Activated T-helper 1 cell treated with anti-CD3 and anti-CD28 coated beads, Interleukin-12 subunit alpha, Interleukin-12 subunit beta, Interleukin-2, Interleukin-4 antibody, amounts not matched to agents 30 ng/mL and 10 ng/mL and 1 ng/mL, durations not matched to agents 14 hours and 24 hours and 36 hours (primary cell): ENCODE measurements around the gene NTN1. TPM values are rescaled to one million over a fixed set of nuclear protein-coding genes. Genes with fewer than 3 reads are reported as not detected.
A peak's percentile ranks its signal among the peaks of the same experiment; 100 is the strongest.

Experiments used
- DNase-seq: peaks from one replicate; pipeline ENCODE4 v3.0.0; 2021; ENCODE audit warnings: low spot score
- H3K27ac Mint-ChIP-seq: one replicate; pipeline ENCODE4 v1.8.0; 2021; ENCODE audit warnings: mild to moderate bottlenecking, mixed read lengths
- H3K27me3 Mint-ChIP-seq: one replicate; pipeline ENCODE4 v1.8.0; 2022; ENCODE audit warnings: mild to moderate bottlenecking, moderate library complexity, mixed read lengths; ENCODE audit not compliant: insufficient read depth
- H3K36me3 Mint-ChIP-seq: one replicate; pipeline ENCODE4 v1.8.0; 2021; ENCODE audit warnings: low read depth, mixed read lengths
- H3K4me1 Mint-ChIP-seq: one replicate; pipeline ENCODE4 v1.8.0; 2021; ENCODE audit warnings: low read depth, mixed read lengths
- H3K4me3 Mint-ChIP-seq: one replicate; pipeline ENCODE4 v1.8.0; 2021; ENCODE audit warnings: mild to moderate bottlenecking, moderate library complexity, mixed read lengths
- H3K9me3 Mint-ChIP-seq: one replicate; pipeline ENCODE4 v1.8.0; 2021; ENCODE audit warnings: mixed read lengths
- intact Hi-C: fragments of 100-400 bp; cut with micrococcal nuclease; formaldehyde crosslinking; loops from one replicate; pipeline ENCODE4 v1.15.1; 2024
- total RNA-seq: library from RNA; stranded (reverse); gene quantifications from 2 replicates; pipeline ENCODE4 v1.2.3, GENCODE V29; 2022

NTN1 gene
- total RNA-seq, 1 donor from 2014 or later: 0.34 TPM

DNA sequence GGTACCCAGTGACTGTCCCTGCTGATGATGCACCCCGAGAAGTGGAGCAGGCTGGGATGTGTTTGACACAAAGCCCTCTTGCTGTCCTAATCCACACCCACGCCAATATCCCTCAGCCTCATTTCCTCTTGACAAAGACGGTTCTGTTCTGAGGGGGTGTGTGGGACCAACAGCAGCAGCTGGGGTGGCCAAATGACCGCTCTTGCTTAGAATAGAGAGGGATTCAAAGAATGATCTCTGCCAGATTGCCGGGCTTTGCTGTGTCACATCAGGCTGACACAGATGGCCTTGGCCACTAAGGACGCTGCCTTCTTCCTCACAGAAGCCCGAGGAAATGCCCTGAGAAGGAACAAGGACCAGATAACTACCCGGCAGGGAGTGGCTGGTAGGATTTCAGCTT is 250.7 kb downstream of the NTN1 start:
- Mint-ChIP-seq H3K4me3 (no peak overlapping the region), H3K36me3 (no peaks in the 10 kb centered on the region), H3K27me3 (no peaks in the 10 kb centered on the region), H3K9me3 (no peaks in the 10 kb centered on the region), H3K27ac (no peak overlapping the region), H3K4me1 (peaks cover 18% of the 10 kb centered on the region)
- no peak for DNase-seq
- intact Hi-C loops: loop anchor here (5.0 kb wide), 1 partner anchor 35 kb away; no protein-coding TSS in a partner anchor

DNA sequence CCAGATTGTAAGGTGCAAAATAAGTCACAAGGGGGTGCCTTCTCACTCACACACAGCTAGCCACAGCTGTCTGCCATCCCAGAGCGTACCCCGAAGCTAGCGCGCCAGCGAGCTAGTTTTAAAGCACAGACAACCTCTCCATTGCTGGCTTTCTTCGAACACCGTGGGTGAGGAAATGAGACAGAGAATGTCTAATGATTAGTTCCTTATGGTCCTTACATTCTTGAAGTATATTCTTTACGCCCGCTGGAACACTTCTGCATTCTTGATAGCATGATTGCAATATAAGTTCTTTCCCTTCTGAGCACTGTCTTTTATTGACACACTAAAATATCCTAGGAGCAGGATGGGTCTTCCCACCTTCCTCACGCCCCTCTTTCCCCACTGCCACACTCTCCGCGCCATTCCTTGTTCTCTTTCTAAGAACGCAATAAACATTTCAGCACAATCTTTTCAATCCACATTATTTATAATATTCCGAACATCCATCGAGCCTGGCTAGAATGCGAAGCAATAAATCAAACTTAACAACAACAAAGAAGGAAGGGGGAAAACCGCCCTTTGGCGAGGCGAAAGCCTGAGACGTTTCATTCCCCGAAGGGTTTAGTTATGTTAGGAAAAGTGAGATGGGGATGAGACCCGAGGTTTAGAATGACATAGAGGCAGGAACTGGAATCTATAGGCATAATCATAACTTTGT is 251.3 kb downstream of the NTN1 start:
- peaks cover 18% of the 10 kb centered on the region for H3K4me1 Mint-ChIP-seq
- no peaks in the 10 kb centered on the region for H3K9me3 Mint-ChIP-seq
- no peak for DNase-seq
- no peak overlapping the region for H3K4me3 Mint-ChIP-seq
- no peaks in the 10 kb centered on the region for H3K27me3 Mint-ChIP-seq
- no peak overlapping the region for H3K27ac Mint-ChIP-seq
- intact Hi-C loops: loop anchor here (5.0 kb wide), 1 partner anchor 35 kb away; no protein-coding TSS in a partner anchor
- no peaks in the 10 kb centered on the region for H3K36me3 Mint-ChIP-seq

DNA sequence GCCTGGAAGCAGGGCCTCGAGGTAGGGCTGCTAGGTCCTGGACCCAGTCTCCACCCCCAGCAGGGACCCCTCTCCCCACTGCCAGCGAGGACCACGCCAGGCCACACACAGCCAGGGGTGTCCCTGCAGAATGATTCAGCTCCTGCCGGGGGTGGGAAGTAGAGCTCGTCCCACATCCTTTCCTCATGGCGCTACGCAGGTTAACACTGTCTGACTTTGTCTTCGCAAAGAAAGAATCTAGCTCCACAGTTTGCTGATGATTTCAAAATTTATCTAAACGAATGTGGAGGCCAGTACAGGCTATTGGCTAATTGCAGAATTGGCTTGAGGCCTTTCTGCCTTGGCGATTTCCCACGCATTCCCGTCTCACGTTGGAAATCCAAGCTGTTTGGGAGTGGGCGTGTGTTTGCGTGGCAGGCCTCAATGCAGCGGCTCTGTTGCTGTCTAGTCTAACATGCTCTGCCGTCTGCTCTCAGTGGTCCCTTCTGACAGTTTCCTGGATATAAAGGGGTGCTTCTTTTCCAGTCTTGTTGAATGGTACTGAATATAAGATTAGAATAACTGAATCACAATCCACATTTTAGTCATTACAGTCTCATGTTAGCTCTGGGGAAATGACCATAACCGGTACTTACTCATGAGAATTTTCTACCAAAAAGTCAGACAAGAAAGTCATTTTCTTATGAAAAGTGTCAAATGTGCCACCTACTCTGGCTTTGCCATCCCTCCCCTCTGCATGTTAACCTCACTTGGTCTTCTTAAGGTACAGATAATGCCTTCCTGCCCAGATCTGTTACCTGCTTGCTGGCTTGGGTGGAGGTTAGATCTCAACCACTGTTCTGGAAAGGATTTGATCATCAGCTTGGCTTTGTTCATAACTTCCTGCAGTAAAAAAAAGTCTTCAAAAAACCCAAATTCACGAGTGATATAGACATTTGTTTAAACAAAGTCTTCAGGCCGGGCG is 252.4 kb downstream of the NTN1 start:
- intact Hi-C loops: loop anchor here (1.0 to 5.0 kb wide), 3 partner anchors 17 to 36 kb away; no protein-coding TSS in a partner anchor
- Mint-ChIP-seq H3K27me3 (no peaks in the 10 kb centered on the region), H3K9me3 (no peaks in the 10 kb centered on the region), H3K4me1 (peaks cover 18% of the 10 kb centered on the region), H3K27ac (peak overlapping the region; percentile 77), H3K36me3 (no peaks in the 10 kb centered on the region), H3K4me3 (peak overlapping the region; percentile 17)
- no peak for DNase-seq

DNA sequence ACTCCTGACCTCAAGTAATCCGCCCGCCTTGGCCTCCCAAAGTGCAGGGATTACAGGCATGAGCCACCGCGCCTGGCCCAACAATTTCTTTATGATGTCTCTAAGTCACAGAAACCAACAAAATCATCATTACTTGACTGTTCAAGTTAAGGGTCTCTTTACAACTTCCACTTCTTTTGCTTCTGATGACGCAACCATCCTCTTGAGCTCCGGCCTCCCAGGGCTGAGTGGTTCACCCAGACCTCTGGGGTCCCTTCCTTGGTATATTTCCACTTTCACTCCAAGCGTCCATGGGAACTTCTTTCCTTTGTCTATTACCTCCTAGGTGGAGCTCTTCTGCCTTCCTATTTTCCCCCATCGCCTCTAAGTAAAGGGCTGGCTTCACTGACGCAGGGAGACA is 253.7 kb downstream of the NTN1 start:
- Mint-ChIP-seq H3K27me3 (no peaks in the 10 kb centered on the region), H3K4me3 (no peak overlapping the region), H3K4me1 (peaks cover 18% of the 10 kb centered on the region), H3K9me3 (no peaks in the 10 kb centered on the region), H3K27ac (peak overlapping the region; percentile 25), H3K36me3 (no peaks in the 10 kb centered on the region)
- DNase-seq: no peak
- intact Hi-C loops: loop anchor here (1.0 to 5.0 kb wide), 3 partner anchors 15 to 38 kb away; no protein-coding TSS in a partner anchor

DNA sequence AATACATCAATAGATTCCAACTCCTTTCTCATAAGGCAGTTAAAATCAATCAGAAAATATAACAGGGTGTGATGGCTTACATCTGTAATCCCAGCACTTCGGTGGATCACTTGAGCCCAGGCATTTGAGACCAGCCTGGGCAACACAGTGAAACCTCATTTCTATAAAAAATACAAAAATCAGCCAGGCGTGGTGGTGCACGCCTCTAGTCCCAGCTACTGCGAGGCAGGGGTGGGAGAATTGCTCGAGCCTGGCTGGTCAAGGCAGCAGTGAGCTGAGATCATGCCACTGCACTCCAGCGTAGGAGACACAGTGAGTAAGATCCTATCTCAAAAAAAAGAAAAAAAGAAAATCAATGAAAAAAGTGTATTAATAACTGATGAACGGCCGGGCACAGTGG is 258.6 kb downstream of the NTN1 start:
- H3K36me3 Mint-ChIP-seq: no peaks in the 10 kb centered on the region
- intact Hi-C loops: no loop called here
- H3K27me3 Mint-ChIP-seq: no peaks in the 10 kb centered on the region
- no peaks in the 10 kb centered on the region for H3K4me1 Mint-ChIP-seq
- H3K27ac Mint-ChIP-seq: no peak overlapping the region
- DNase-seq: no peak
- no peaks in the 10 kb centered on the region for H3K9me3 Mint-ChIP-seq
- H3K4me3 Mint-ChIP-seq: no peak overlapping the region

DNA sequence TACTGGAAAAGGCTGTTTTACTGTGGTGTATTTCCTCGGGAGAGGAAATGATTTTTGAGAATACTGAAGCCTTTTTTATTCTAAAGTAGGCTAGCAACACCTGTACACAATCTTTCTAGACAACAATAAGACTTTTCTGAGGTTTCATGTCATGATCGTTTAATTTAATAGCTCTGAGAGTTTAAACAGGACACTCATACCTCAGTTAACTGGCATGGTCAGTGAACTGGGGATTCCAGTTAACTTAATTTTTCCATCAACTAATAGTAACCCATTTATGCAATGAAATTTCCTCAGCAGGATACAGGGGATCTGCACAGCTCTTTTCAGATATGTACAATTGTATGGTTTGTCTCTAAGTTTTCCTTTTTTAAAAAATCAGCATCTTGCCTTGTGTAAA is 262.6 kb downstream of the NTN1 start:
- Mint-ChIP-seq H3K27ac (no peak overlapping the region), H3K4me3 (no peak overlapping the region), H3K4me1 (peaks cover 5% of the 10 kb centered on the region), H3K27me3 (no peaks in the 10 kb centered on the region), H3K9me3 (no peaks in the 10 kb centered on the region), H3K36me3 (no peaks in the 10 kb centered on the region)
- intact Hi-C loops: no loop called here
- no peak for DNase-seq

DNA sequence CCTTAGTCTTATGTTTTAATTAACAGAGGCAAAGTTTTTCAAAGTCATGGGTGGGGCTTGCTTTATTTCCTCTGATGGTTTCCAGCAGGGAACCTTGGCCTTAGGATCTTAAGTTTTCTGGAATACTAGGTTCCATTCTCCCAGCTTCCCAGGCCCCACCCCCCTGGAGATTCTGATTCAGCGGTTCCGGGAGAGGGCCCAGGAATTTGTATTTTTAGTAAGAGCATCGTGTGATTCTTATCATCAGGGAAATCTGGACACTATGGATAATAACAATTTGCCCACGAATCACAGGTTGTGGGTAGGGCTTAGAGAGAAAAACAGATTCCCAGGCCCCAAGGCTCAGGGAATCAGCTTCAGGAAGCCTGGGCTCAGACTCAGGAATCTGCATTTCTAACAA is 263.6 kb downstream of the NTN1 start:
- H3K27me3 Mint-ChIP-seq: no peaks in the 10 kb centered on the region
- no peak overlapping the region for H3K27ac Mint-ChIP-seq
- H3K36me3 Mint-ChIP-seq: no peaks in the 10 kb centered on the region
- no peaks in the 10 kb centered on the region for H3K9me3 Mint-ChIP-seq
- intact Hi-C loops: no loop called here
- H3K4me3 Mint-ChIP-seq: no peak overlapping the region
- peaks cover 14% of the 10 kb centered on the region for H3K4me1 Mint-ChIP-seq
- no peak for DNase-seq

DNA sequence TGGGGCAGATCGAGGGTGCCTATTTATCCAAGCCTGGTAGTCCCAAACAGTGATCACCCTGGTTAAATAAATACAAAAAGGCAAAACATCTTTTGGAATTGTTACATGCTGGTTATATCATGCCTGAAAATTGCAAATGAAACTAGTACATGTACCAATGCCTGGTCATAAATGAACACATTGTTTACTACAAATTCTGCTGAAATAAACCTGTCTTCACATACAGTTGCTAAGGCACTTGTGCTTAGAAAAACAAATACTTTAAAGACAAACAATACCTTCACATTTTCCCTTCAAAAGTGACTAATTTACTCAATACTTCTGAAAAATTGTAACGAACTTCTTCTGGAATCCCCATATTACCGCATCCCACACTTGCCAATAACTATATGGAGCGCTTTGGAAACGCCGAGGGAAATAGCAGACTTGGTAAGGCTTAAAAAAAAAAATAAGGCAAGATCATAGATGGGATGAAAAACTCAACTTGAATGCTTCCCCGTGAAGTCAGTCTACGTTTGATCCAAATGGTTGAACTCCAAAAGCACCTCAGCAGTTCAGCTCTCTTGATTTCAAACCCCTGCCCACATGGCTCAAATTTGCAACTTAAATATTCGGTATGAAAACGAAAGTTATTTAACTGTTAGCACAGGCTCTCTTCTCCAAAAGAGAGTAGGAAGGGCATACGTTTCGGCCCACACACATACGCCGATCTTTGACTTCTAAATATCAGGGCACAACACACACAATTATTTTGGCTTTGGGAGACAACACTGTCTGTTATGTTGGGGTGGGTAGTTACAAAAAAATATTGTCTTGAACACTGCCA is 264.5 kb downstream of the NTN1 start:
- no peak for DNase-seq
- Mint-ChIP-seq H3K36me3 (no peaks in the 10 kb centered on the region), H3K4me1 (peaks cover 22% of the 10 kb centered on the region), H3K9me3 (no peaks in the 10 kb centered on the region), H3K4me3 (no peak overlapping the region), H3K27ac (no peak overlapping the region), H3K27me3 (no peaks in the 10 kb centered on the region)
- intact Hi-C loops: no loop called here

DNA sequence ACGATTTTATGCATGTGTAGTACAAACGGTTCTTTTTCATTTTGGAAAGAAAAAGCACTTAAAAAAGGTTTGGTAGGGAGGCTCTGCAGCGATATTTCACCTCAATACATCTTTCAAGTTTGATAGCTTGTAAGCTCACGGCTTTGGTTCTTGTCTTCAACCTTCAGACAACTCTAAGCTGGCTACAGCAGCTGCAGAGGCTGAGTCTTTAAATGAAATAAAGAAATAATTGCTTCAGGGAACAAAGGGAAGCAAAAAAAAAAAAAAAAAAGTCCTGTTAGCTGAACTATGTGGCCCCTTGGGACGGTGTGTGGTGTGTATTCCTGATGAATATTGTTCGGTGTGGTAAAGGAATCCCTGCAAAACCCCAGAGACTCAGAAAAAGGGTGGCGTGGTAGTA is 265.1 kb downstream of the NTN1 start:
- Mint-ChIP-seq H3K36me3 (no peaks in the 10 kb centered on the region), H3K9me3 (no peaks in the 10 kb centered on the region), H3K4me1 (peaks cover 22% of the 10 kb centered on the region), H3K27ac (no peak overlapping the region), H3K4me3 (no peak overlapping the region), H3K27me3 (no peaks in the 10 kb centered on the region)
- intact Hi-C loops: no loop called here
- DNase-seq: no peak

DNA sequence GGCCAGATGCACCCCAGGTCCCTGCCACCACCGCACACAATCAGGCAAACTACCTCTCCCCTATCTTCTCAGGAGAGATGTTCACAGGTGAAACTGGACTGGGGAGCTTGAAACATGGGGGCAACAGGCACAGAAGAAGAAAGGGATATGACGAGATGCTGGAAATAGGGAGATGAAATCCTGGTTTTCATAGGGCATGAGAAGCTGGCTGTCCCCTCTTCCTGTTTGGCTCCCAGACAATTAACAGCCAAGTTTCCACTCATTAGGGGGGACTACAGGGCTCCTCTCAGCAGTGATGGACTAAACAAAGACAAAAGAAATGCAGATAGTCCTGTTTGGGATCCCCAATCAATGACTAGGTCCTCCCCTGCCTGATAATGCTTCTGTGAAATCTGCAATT is 266.0 kb downstream of the NTN1 start:
- H3K9me3 Mint-ChIP-seq: no peaks in the 10 kb centered on the region
- H3K4me3 Mint-ChIP-seq: no peak overlapping the region
- no peak overlapping the region for H3K27ac Mint-ChIP-seq
- H3K36me3 Mint-ChIP-seq: no peaks in the 10 kb centered on the region
- intact Hi-C loops: no loop called here
- peaks cover 2% of the 10 kb centered on the region for H3K27me3 Mint-ChIP-seq
- DNase-seq: no peak
- H3K4me1 Mint-ChIP-seq: peaks cover 22% of the 10 kb centered on the region

DNA sequence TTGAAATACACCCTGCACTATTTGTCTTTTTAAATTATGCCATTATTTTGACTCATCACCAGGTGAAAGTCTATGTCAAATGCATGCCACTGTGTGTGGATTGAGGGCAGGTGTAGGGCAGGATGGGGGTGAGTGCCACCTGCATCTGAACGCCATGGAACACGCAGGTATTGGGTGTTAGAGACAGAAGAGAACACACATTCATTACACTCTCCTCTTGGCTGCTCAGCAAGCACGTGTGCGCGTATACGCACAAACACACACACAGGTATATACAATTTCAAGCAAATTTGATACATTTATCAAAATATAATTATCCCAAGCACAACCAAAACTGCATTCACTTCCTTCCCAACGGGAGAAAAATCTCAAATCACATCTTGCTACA is 268.9 kb downstream of the NTN1 start:
- Mint-ChIP-seq H3K27ac (peak overlapping the region; percentile 46), H3K9me3 (no peaks in the 10 kb centered on the region), H3K4me3 (no peak overlapping the region), H3K27me3 (peaks cover 2% of the 10 kb centered on the region), H3K4me1 (peaks cover 22% of the 10 kb centered on the region), H3K36me3 (no peaks in the 10 kb centered on the region)
- DNase-seq: no peak
- intact Hi-C loops: loop anchor here (1.0 to 10.0 kb wide), 7 partner anchors 16 to 265 kb away; partner anchors contain the start of gene NTN1

DNA sequence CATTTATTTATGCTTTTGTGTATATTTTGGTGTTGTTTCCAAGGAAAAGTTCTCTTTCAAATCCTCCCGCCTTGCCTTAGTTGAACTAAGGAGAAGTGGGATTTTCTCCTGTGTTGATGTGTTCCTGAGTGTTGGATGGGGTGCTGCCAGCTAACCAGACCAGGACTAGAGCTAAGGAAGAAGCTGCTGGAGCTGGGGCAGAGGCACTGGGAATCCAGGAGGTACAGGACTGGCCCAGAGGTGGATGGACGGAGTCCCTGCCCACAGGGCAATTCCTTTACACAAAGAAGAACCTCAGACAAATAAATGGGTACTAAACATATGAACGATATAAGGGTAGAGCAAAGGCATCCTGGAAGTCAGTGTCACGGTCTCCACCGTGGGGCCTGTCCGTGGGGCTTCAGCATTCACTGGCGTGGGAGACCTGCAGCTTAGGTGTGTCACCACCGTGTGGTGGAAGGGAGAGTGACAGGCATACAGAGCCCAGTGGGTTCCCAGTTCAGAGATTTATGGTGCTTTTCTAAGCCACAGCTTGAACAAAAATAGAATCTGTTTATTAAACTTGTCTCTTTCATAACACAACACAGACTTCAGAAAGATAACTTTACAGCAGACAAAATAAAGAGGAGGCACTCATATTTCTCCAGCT is 270.7 kb downstream of the NTN1 start:
- Mint-ChIP-seq H3K27me3 (peaks cover 2% of the 10 kb centered on the region), H3K36me3 (no peaks in the 10 kb centered on the region), H3K27ac (no peak overlapping the region), H3K4me3 (no peak overlapping the region), H3K4me1 (peaks cover 22% of the 10 kb centered on the region), H3K9me3 (no peaks in the 10 kb centered on the region)
- intact Hi-C loops: loop anchor here (5.0 to 10.0 kb wide), 4 partner anchors 117 to 267 kb away; partner anchors contain the start of gene NTN1
- peak; percentile 11 for DNase-seq
